HepG2 (cell line): ENCODE results near the gene RITA1. TPM values are rescaled to one million over a fixed set of nuclear protein-coding genes. Genes with fewer than 3 reads are reported as not detected.

ENCODE experiments used
- ATAC-seq: fragments of 200-7000 bp; cut with Tn5 transposase; 3 replicates; pipeline ENCODE4 v1.9.1; 2020; ENCODE audit warnings: mild to moderate bottlenecking, moderate library complexity
- BruUV-seq: library from RNA; stranded (reverse); fragments of 400-500 nt; replicated peaks from 2 replicates; lab custom pipeline; 2021; lab: Mats Ljungman, UMichigan
- CTCF ChIA-PET: fragments of 300-600 bp; formaldehyde crosslinking; extraction: SDS; loops from one replicate; lab custom pipeline; 2021; ENCODE audit warnings: low total read pairs, inconsistent platforms, low intra/inter-chr PET ratio; lab: Yijun Ruan, JAX
- POLR2A ChIA-PET: fragments of 350-600 bp; sonication (Branson Sonifier 250); formaldehyde crosslinking; loops from one replicate; lab custom pipeline; 2020; ENCODE audit warnings: antibody characterized with exemption, inconsistent platforms; lab: Yijun Ruan, JAX
- DNase-seq: peaks from one replicate; pipeline ENCODE4 v3.0.0-alpha.2; 2015; ENCODE audit warnings: low spot score
- FAIRE-seq: peaks from 3 replicates; lab custom pipeline; 2011; peaks lifted over from hg19 to GRCh38; lab: Jason Lieb, UNC
- H2AFZ ChIP-seq: one replicate; pipeline ENCODE4 v1.6.1; 2011; ENCODE audit warnings: low read length, inconsistent platforms
- H3K27ac ChIP-seq: fragments of 300-600 bp; 3 replicates; pipeline ENCODE4 v1.8.0; 2011; ENCODE audit warnings: mixed run types, mild to moderate bottlenecking, mixed read lengths, low read length, inconsistent platforms; ENCODE audit not compliant: insufficient read depth; ENCODE audit errors: extremely low read length
- H3K27me3 ChIP-seq, 2 experiments: fragments of 200-600 bp in 1 of 2; 2 replicates in 1 of 2; 3 replicates in 1 of 2; pipeline versions ENCODE4 v1.6.0 to v1.8.0; 2011; ENCODE audit warnings: low read length in 2 of 2, mild to moderate bottlenecking in 2 of 2, moderate library complexity in 2 of 2, inconsistent platforms in 1 of 2; ENCODE audit not compliant: insufficient read depth in 2 of 2, control insufficient read depth in 1 of 2
- H3K36me3 ChIP-seq, 2 experiments: fragments of 200-600 bp in 1 of 2; replicated peaks in 1 of 2; 2 replicates in 1 of 2; 3 replicates in 1 of 2; pipeline versions ENCODE4 v1.5.1 to v1.8.0; 2011; ENCODE audit warnings: low read length in 2 of 2, inconsistent platforms in 1 of 2; ENCODE audit not compliant: insufficient read depth in 2 of 2, control insufficient read depth in 1 of 2
- H3K4me1 ChIP-seq: 2 replicates; pipeline ENCODE4 v1.5.1; 2012; ENCODE audit warnings: low read length, inconsistent platforms; ENCODE audit not compliant: insufficient read depth
- H3K4me2 ChIP-seq: 2 replicates; pipeline ENCODE4 v1.6.0; 2011; ENCODE audit warnings: low read depth, low read length, inconsistent platforms
- H3K4me3 ChIP-seq, 3 experiments: fragments of 200-600 bp in 1 of 3; sonication (generic), shearing (Covaris generic) in 1 of 3; replicated peaks in 1 of 3; 2 replicates each; pipeline ENCODE4 v1.5.1; 2011 to 2016; ENCODE audit warnings: low read length in 3 of 3, inconsistent platforms in 2 of 3, low read depth in 2 of 3, mild to moderate bottlenecking in 2 of 3, control low read depth in 1 of 3, mixed read lengths in 1 of 3; ENCODE audit not compliant: insufficient read depth in 1 of 3
- H3K79me2 ChIP-seq: one replicate; pipeline ENCODE4 v1.6.1; 2011; ENCODE audit warnings: low read length, inconsistent platforms; ENCODE audit not compliant: insufficient read depth
- H3K9ac ChIP-seq: 2 replicates; pipeline ENCODE4 v1.6.0; 2011; ENCODE audit warnings: mild to moderate bottlenecking, low read depth, low read length, inconsistent platforms; ENCODE audit not compliant: insufficient read depth
- H3K9me3 ChIP-seq: 2 replicates; pipeline ENCODE4 v1.5.1; 2012; ENCODE audit warnings: mild to moderate bottlenecking, low read length
- H4K20me1 ChIP-seq: 2 replicates; pipeline ENCODE4 v1.6.0; 2011; ENCODE audit warnings: inconsistent platforms, mild to moderate bottlenecking, low read length, moderate library complexity; ENCODE audit not compliant: insufficient read depth
- CBX5 ChIP-seq: sonication (generic); formaldehyde crosslinking; IDR thresholded peaks from 2 replicates; pipeline ENCODE4 v1.4.0; 2020; ENCODE audit warnings: missing genetic modification reagents, borderline replicate concordance
- FOXP1 ChIP-seq, 2 experiments: fragments of 450-650 bp in 1 of 2; IDR thresholded peaks; 2 replicates each; pipeline ENCODE4 v1.6.1; 2017 to 2018; ENCODE audit warnings: antibody characterized with exemption in 1 of 2
- HIVEP1 ChIP-seq: sonication (generic); formaldehyde crosslinking; IDR thresholded peaks from 2 replicates; pipeline ENCODE4 v1.4.0; 2020; ENCODE audit warnings: mild to moderate bottlenecking, missing genetic modification reagents
- JDP2 ChIP-seq: sonication (generic); formaldehyde crosslinking; IDR thresholded peaks from 2 replicates; pipeline ENCODE4 v1.8.1; 2022; ENCODE audit warnings: missing genetic modification reagents, borderline replicate concordance
- MIXL1 ChIP-seq: IDR thresholded peaks from 2 replicates; pipeline ENCODE4 v1.6.1; 2016
- ZFP41 ChIP-seq: sonication (generic); formaldehyde crosslinking; IDR thresholded peaks from 2 replicates; pipeline ENCODE4 v1.4.0; 2020; ENCODE audit warnings: mild to moderate bottlenecking, missing genetic modification reagents, borderline replicate concordance
- ZNF354B ChIP-seq: sonication (generic); formaldehyde crosslinking; IDR thresholded peaks from 2 replicates; pipeline ENCODE4 v1.8.0; 2022; ENCODE audit warnings: mild to moderate bottlenecking, missing genetic modification reagents
- ZNF460 ChIP-seq: sonication (generic); formaldehyde crosslinking; IDR thresholded peaks from 2 replicates; pipeline ENCODE4 v1.5.1; 2020; ENCODE audit warnings: missing genetic modification reagents, mild to moderate bottlenecking, borderline replicate concordance
- ZNF747 ChIP-seq: sonication (generic); formaldehyde crosslinking; IDR thresholded peaks from 2 replicates; pipeline ENCODE4 v1.8.1; 2023; ENCODE audit warnings: missing genetic modification reagents, mild to moderate bottlenecking, borderline replicate concordance
- WGBS: methylation state at CpG from one replicate; pipeline ENCODE4 v1.1.6; 2017; ENCODE audit warnings: low lambda C conversion rate; 5-methylcytosine and 5-hydroxymethylcytosine counted together
- in situ Hi-C: cut with HindIII; loops from 2 replicates; pipeline ENCODE4 v1.10.0; 2017; ENCODE audit warnings: low pct_unique_long_range_greater_than_20kb; ENCODE audit not compliant: extremely low pct_ligation_motif_present
- intact Hi-C: fragments of 100-400 bp; cut with micrococcal nuclease; formaldehyde crosslinking; loops from one replicate; pipeline ENCODE4 v1.10.0; 2022; ENCODE audit not compliant: unreplicated experiment
- polyA plus RNA-seq, 8 experiments: library from polyadenylated mRNA; depleted of rRNA in 3 of 8; stranded (reverse) in 7 of 8; unstranded in 1 of 8; fragments of >200 nt; fragmentation: Illumina TruSeq in 4 of 8; extraction: Trizol in 4 of 8; gene quantifications; 2 replicates each; pipeline versions ENCODE4 v1.2.1 to v1.2.3, GENCODE V29; 2011 to 2016; ENCODE audit warnings: low read depth in 4 of 8, missing spikeins in 1 of 8, mixed read lengths in 1 of 8; ENCODE audit not compliant: insufficient read depth in 1 of 8
- total RNA-seq, 5 experiments: library from RNA; depleted of rRNA; stranded (reverse); fragments of >200 nt; fragmentation: Illumina TruSeq; extraction: Trizol; gene quantifications; 2 replicates each; pipeline ENCODE4 v1.2.3, GENCODE V29; 2016; ENCODE audit warnings: low read depth in 1 of 5
- TF ChIP-seq, protein P1 (sequence below): sonication (generic); formaldehyde crosslinking; IDR thresholded peaks from 2 replicates; pipeline ENCODE4 v1.8.1; 2023; ENCODE audit warnings: mild to moderate bottlenecking, missing genetic modification reagents
- TF ChIP-seq, protein P2 (sequence below): sonication (generic); formaldehyde crosslinking; IDR thresholded peaks from 2 replicates; pipeline ENCODE4 v1.5.1; 2020; ENCODE audit warnings: missing genetic modification reagents, mild to moderate bottlenecking, borderline replicate concordance
- TF ChIP-seq, protein P3 (sequence below), 2 experiments: sonication (generic) in 1 of 2; formaldehyde crosslinking in 1 of 2; IDR thresholded peaks; 2 replicates each; pipeline versions ENCODE4 v1.4.0 to v1.6.1; 2018 to 2020; ENCODE audit warnings: missing genetic modification reagents in 2 of 2, borderline replicate concordance in 1 of 2, low read depth in 1 of 2, mild to moderate bottlenecking in 1 of 2, missing biosample characterization in 1 of 2
- TF ChIP-seq, protein P4 (sequence below): sonication (generic); formaldehyde crosslinking; IDR thresholded peaks from 2 replicates; pipeline ENCODE4 v1.8.0; 2022; ENCODE audit warnings: mild to moderate bottlenecking, missing genetic modification reagents, borderline replicate concordance

The RITA1 gene
- total and polyA plus RNA-seq, 2 of the 13 experiments (the other 11 are each of a cell fraction or from before 2014, with no cell fraction given): 12.4 to 28.9 TPM

DNA sequence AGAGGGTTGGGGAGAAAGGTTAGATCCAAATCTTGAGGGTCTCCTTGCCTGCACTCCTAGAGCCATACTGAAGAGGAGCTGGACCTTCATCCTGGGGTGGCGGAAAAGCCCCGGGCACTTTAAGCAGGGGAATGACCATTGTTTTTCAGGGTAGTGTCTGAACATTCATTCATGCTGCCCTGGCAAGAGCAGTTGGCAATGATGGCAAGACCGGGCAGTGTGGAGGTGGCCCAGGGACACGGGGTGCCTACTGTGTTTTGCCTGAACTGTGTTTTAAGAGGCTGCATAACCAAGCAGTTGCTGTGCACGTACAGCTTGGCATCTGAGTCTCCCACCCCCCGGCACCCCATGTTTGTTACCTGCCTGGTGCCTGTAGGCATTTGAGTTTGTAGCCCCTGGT lies 50.5 kb downstream of the RITA1 start:
- intact Hi-C loops (no loop called here), in situ Hi-C loops (no loop called here)
- TF ChIP-seq CBX5 (CRISPR knock-in tag) (no peak), HIVEP1 (CRISPR knock-in tag) (no peak), ZNF354B (CRISPR knock-in tag) (no peak), ZNF747 (no peak), ZFP41 (no peak), JDP2 (CRISPR knock-in tag) (no peak), ZNF460 (CRISPR knock-in tag) (no peak), MIXL1 (no peak), FOXP1 (IDR thresholded peaks at IDR 0.05) (no peak), FOXP1 (CRISPR knock-in tag; IDR thresholded peaks at IDR 0.05) (no peak)
- TF ChIP-seq, protein P1, sequence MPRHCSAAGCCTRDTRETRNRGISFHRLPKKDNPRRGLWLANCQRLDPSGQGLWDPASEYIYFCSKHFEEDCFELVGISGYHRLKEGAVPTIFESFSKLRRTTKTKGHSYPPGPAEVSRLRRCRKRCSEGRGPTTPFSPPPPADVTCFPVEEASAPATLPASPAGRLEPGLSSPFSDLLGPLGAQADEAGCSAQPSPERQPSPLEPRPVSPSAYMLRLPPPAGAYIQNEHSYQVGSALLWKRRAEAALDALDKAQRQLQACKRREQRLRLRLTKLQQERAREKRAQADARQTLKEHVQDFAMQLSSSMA: no peak
- TF ChIP-seq, protein P2, sequence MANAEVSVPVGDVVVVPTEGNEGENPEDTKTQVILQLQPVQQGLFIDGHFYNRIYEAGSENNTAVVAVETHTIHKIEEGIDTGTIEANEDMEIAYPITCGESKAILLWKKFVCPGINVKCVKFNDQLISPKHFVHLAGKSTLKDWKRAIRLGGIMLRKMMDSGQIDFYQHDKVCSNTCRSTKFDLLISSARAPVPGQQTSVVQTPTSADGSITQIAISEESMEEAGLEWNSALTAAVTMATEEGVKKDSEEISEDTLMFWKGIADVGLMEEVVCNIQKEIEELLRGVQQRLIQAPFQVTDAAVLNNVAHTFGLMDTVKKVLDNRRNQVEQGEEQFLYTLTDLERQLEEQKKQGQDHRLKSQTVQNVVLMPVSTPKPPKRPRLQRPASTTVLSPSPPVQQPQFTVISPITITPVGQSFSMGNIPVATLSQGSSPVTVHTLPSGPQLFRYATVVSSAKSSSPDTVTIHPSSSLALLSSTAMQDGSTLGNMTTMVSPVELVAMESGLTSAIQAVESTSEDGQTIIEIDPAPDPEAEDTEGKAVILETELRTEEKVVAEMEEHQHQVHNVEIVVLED (CRISPR knock-in tag): no peak
- TF ChIP-seq, protein P3, sequence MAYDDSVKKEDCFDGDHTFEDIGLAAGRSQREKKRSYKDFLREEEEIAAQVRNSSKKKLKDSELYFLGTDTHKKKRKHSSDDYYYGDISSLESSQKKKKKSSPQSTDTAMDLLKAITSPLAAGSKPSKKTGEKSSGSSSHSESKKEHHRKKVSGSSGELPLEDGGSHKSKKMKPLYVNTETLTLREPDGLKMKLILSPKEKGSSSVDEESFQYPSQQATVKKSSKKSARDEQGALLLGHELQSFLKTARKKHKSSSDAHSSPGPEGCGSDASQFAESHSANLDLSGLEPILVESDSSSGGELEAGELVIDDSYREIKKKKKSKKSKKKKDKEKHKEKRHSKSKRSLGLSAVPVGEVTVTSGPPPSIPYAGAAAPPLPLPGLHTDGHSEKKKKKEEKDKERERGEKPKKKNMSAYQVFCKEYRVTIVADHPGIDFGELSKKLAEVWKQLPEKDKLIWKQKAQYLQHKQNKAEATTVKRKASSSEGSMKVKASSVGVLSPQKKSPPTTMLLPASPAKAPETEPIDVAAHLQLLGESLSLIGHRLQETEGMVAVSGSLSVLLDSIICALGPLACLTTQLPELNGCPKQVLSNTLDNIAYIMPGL (CRISPR knock-in tag; IDR thresholded peaks at IDR 0.05; ENCODE audit: borderline replicate concordance in 1 of 2, low read depth in 1 of 2): no peak
- TF ChIP-seq, protein P4, sequence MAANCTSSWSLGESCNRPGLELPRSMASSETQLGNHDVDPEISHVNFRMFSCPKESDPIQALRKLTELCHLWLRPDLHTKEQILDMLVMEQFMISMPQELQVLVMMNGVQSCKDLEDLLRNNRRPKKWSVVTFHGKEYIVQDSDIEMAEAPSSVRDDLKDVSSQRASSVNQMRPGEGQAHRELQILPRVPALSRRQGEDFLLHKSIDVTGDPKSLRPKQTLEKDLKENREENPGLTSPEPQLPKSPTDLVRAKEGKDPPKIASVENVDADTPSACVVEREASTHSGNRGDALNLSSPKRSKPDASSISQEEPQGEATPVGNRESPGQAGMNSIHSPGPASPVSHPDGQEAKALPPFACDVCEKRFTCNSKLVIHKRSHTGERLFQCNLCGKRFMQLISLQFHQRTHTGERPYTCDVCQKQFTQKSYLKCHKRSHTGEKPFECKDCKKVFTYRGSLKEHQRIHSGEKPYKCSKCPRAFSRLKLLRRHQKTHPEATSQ: no peak
- TF ChIP-seq, all 625 proteins: peak for 0
- no peaks in the 10 kb centered on the region for H3K27me3 ChIP-seq
- WGBS: 96% methylated on average over 4 of the region's 6 CpGs
- H3K4me2 ChIP-seq: no peak overlapping the region
- no peak overlapping the region for H3K4me3 ChIP-seq
- no peak for DNase-seq
- no peaks in the 10 kb centered on the region for H4K20me1 ChIP-seq
- peaks cover 7 to 11% of the 10 kb centered on the region in 2 experiments; a peak in 4 of 5 replicates for H3K36me3 ChIP-seq
- H3K9me3 ChIP-seq: no peaks in the 10 kb centered on the region
- FAIRE-seq: no peak
- no peak overlapping the region for H2AFZ ChIP-seq
- peaks cover 52% of the 10 kb centered on the region for H3K4me1 ChIP-seq
- BruUV-seq: no TSS peak
- H3K79me2 ChIP-seq: no peaks in the 10 kb centered on the region
- ATAC-seq: no peak
- H3K9ac ChIP-seq: no peak overlapping the region
- H3K27ac ChIP-seq: no peak overlapping the region
- ChIA-PET POLR2A (interaction anchor here (1.0 to 3.7 kb wide), 2 partner anchors 10 to 14 kb away, joined by 3 to 17 read pairs; partner anchors contain the start of gene TPCN1), CTCF (no interaction called here)
